ENCODE data around the gene COG5.

Gene COG5

GRCh38 chr7:107220356-107220755, 343.4 kb downstream of the COG5 start:
- DNase-seq = no peak

- no peak for DNase-seq
Measured at GRCh38 chr7:107219563-107220244, 344.0 kb downstream of the COG5 start.

GRCh38 chr7:107213945-107214344, 349.8 kb downstream of the COG5 start:
- no peak for DNase-seq

GRCh38 chr7:107213193-107213788, 350.4 kb downstream of the COG5 start:
- no peak for DNase-seq

- DNase-seq = peak; percentile 35 to 76 (median 65)
Measured at GRCh38 chr7:107212725-107213124, 351.0 kb downstream of the COG5 start.

- DNase-seq = no peak
Measured at GRCh38 chr7:107210400-107210799, 353.3 kb downstream of the COG5 start.

DNA sequence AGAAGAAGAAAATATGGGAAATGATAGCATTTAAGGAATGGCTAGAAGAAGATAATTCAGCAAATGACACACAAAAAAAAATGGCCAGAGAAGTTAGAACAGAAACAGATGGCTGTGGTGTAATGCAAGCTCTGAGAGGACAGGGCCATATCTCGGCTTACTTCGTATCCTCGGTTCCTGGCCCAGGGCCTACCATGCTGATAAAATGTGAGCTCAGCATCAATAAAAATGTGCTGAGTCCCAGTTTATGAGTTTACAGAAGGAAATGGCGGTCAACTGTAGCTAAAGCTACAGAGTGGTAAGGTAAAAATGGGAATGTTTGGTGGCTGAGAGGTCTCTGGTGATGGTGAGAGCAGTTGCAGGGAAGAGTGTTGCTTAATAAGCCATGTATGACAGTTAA, 354.2 kb downstream of the COG5 start:
- no peak for DNase-seq

- DNase-seq = no peak
Measured at GRCh38 chr7:107208563-107208962, 355.2 kb downstream of the COG5 start.

DNA sequence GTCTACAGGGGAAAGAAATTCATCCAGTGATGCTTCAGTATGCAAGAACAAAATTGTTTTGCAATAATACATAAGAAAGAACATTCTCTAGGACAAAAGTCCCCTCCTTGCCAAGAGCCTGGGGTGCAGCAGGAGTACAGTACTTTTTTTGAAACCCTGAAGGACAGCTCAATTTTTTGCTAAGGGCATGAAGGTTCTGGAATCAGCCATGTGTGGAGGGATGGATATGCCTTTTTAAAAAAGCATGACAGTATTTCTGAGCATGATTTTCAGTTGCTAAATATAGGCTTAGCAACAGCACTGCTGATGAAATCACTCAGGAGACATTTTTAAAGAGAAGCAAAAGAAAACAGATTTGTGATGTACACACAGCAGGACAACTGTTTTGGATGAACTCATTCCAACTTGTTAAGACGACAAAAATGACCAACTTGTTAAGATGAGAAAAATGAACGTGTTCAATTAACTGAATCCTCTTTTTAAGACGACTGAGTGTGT, 355.6 kb downstream of the COG5 start:
- peak in 2 of 4 experiments; percentile 8 to 25 for DNase-seq

- no peak for DNase-seq
Measured at GRCh38 chr7:107207459-107207858, 356.3 kb downstream of the COG5 start.

GRCh38 chr7:107206706-107207105, 357.0 kb downstream of the COG5 start:
- no peak for DNase-seq

GRCh38 chr7:107206136-107206535, 357.6 kb downstream of the COG5 start:
- DNase-seq = no peak

DNA sequence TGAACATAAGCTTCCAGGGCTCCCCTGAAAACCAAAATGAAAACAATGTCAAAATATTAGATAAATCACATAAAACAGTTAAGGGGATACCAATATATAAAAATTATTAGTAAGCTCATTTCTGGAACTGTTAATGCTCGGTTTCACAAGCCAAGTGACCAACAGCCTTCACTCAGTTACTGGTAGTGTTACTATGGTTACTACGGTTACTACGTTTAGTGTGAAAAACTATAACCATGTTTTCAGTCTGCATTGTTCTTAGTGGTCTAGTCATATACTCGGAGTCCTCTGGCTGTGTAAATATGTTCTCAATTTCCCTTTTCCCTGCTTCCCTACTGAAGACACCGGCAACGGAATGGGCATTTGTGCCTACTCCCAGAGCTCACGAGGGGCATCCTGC, 360.1 kb downstream of the COG5 start:
- no peak for DNase-seq

- peak; percentile 7 to 20 (median 10) for DNase-seq
Measured at GRCh38 chr7:107201795-107202450, 361.8 kb downstream of the COG5 start.

DNA sequence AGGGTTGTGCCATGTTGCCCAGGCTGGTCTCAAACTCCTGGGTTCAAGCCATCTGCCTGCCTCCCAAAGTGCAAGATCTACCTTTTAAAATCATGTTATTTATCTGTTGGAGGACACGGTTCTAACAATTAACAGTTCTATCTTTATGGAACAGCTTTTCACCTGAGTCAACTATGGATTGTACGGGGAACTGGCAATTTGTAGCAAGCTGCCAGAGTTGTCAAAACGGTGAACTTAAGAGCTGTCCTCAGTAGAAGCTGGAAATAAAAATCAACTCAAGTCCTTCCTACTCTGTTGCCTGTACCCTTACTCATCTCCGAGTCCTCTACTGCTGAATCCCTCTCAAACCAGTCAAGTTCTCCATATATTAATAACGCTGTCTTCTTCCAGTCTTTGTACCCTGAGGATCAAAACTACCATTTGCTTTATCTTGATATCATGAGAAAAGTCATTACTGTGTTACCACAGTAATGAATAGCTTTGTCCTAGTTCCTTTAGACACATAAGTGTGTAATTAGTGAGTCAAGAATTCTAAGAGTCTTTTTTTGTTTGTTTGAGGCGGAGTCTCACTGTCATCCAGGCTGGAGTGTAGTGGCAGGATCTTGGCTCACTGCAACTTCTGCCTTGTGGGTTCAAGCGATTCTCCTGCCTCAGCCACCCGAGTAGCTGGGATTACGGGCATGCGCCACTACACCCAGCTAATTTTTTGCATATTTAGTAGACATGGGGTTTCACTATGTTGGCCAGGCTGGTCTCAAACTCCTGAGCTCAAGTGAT, 366.7 kb downstream of the COG5 start:
- DNase-seq = no peak

- no peak for DNase-seq
Measured at GRCh38 chr7:107194052-107194451, 369.7 kb downstream of the COG5 start.

DNA sequence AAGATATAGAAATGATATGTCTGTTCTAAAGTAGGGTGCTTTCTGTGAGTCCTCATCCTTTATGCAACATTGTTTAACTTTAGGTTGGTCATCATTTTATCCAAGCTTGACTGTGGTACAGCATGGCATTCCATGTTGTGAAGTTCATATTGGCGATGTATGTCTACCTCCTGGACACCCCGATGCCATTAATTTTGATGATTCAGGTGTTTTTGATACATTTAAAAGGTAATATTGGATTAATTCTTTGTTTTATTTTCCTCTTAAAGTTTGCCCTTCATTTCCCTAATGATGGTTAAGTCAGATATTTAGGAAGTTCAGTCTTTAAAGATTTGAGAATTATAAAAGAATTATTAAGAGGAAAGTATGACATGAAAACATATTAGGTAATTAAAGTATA, 373.6 kb downstream of the COG5 start:
- DNase-seq = no peak

DNA sequence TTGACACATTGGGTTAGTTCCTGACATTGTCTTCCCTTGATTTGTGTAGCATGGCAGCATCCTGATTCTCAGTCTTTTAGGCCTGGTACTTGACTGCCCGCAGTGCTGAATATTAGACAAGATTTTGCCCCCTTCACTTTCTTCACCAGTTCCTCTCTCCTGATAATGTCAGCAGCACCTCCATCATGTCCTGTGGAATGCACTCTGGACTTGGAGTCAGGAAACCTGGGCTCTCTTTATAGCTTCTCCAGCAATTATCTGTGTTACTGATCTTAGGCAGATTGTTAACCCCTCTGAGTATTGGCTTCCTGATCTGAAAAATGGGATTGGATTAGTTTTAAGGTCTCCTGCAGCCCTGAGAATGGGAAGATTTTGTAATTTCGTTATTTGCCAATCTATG, 375.9 kb downstream of the COG5 start:
- DNase-seq = no peak

DNA sequence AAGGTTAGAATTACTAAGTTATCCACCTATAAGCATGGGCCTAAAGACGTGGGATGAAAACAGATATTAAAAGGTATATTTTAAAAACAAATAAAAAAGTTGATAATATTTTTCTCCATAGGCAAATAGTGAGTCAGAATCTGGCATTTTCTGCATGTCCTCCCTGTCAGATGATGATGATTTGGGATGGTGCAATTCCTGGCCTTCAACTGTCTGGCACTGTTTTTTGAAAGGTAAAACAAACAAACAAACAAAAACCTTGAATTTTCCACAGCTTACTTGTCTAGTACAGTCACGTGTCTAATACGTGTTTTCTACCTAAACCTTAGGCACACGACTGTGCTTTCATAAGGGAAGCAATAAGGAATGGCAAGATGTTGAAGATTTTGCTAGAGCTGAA, 377.5 kb downstream of the COG5 start:
- DNase-seq = no peak

- DNase-seq = no peak
Measured at GRCh38 chr7:107185716-107186115, 378.0 kb downstream of the COG5 start.

DNA sequence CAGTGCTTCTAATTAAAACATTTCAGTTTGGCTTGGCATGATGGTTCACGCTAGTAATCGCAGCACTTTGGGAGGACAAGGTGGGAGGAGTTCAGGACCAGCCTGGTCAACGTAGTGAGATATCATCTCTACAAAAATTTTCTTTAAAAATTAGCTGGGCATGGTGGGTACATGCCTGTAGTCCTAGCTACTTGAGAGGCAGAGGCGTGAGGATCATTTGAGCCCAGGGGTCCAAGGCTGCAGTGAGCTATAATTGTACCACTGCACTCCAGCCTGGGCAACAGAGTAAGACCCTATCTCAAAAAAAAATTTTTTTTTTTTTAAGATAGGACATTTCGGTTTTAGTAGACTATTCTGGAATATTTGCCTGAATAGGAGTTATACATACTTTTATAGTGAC, 382.5 kb downstream of the COG5 start:
- DNase-seq = no peak

- DNase-seq = peak in 2 of 4 experiments; percentile 10 to 24
Measured at GRCh38 chr7:107180378-107180777, 383.3 kb downstream of the COG5 start.
